Vagina (tissue), 2 donors: ENCODE measurements around the gene C16orf86.

ENCODE experiments used
- POLR2A ChIP-seq, 2 donors: fragments of 450-650 bp; IDR thresholded peaks; one replicate each; pipeline ENCODE4 v1.6.1; 2017; ENCODE audit warnings: antibody characterized with exemption in 2 of 2, mild to moderate bottlenecking in 2 of 2, moderate library complexity in 2 of 2
- TF ChIP-seq, protein P1 (sequence below), 3 experiments: fragments of 450-650 bp in 2 of 3; fragments of 200-600 bp in 1 of 3; sonication (generic) in 1 of 3; IDR thresholded peaks; one replicate each; pipeline ENCODE4 v1.5.1; 2017 to 2019; ENCODE audit warnings: antibody characterized with exemption in 3 of 3, mild to moderate bottlenecking in 2 of 3, moderate library complexity in 2 of 3

DNA sequence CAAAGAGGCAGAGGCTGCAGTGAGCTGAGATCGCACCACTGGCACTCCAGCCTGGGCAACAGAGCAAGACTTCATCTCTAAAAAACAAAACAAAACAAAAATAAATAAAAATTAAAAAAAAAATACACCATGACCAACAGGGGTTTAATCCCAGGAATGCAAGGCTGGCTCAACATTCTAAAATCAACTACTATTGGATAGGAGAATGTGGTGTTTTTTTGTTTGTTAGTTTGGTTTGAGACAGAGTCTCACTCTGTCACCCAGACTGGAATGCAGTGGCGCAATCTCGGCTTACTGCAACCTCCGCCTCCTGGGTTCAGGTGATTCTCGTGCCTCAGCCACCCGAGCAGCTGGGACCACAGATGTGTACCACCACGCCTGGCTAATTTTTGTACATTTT lies 32.7 kb downstream of the C16orf86 start:
- TF ChIP-seq, protein P1, sequence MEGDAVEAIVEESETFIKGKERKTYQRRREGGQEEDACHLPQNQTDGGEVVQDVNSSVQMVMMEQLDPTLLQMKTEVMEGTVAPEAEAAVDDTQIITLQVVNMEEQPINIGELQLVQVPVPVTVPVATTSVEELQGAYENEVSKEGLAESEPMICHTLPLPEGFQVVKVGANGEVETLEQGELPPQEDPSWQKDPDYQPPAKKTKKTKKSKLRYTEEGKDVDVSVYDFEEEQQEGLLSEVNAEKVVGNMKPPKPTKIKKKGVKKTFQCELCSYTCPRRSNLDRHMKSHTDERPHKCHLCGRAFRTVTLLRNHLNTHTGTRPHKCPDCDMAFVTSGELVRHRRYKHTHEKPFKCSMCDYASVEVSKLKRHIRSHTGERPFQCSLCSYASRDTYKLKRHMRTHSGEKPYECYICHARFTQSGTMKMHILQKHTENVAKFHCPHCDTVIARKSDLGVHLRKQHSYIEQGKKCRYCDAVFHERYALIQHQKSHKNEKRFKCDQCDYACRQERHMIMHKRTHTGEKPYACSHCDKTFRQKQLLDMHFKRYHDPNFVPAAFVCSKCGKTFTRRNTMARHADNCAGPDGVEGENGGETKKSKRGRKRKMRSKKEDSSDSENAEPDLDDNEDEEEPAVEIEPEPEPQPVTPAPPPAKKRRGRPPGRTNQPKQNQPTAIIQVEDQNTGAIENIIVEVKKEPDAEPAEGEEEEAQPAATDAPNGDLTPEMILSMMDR (IDR thresholded peaks at IDR 0.05): no peak
- TF ChIP-seq POLR2A (IDR thresholded peaks at IDR 0.05): no peak
